Fibroblast of pulmonary artery (primary cell): ENCODE measurements around the gene FOS.

Experiments
- DNase-seq: peaks from one replicate; pipeline ENCODE4 v3.0.0-alpha.2; 2010; ENCODE audit warnings: low read depth
- H3K4me3 ChIP-seq: replicated peaks from 2 replicates; pipeline ENCODE4 v1.5.1; 2011; ENCODE audit warnings: low read depth, mild to moderate bottlenecking, control low read depth, low read length, moderate library complexity
- CTCF ChIP-seq: IDR thresholded peaks from 2 replicates; pipeline ENCODE4 v1.5.1; 2011; ENCODE audit warnings: mild to moderate bottlenecking, control low read depth, low read length, inconsistent platforms; ENCODE audit errors: missing control alignments

FOS gene

GRCh38 chr14:75250800-75251199 lies 27.8 kb upstream of the FOS start:
- H3K4me3 ChIP-seq: no peak overlapping the region
- TF ChIP-seq CTCF: no peak
- no peak for DNase-seq

DNA sequence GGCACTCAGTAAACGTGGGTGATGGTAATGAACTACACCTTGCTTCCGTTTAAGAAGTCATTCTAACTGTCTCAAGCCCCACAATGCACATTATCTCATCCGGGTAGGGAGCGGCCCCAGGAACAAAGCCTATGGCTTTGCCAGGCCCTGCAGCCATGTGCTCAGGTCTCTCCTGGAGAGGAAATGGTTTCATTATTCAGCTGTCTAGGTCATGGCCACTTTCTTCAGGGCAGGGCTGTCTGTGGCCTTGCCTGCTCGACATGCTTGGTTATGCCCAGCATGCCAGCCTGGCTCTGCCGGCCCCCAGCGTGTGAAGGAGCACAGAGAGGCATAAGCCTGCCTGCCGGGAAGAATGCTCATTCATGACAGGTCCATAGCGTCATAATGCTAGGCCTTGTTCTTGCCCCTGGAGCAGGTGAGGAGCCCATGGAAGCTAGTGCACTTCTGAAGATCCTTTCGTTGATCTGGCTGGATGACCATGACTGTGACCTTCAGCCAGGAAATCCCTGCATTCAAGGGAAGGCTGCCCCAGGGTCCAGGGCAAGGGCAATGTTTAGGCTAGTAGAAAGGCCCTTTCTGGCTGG lies 26.3 kb upstream of the FOS start:
- TF ChIP-seq CTCF: no peak
- no peak for DNase-seq
- no peak overlapping the region for H3K4me3 ChIP-seq

GRCh38 chr14:75254381-75254822 lies 24.2 kb upstream of the FOS start:
- TF ChIP-seq CTCF: no peak

GRCh38 chr14:75254901-75255584 lies 23.6 kb upstream of the FOS start:
- TF ChIP-seq CTCF: no peak
- no peak overlapping the region for H3K4me3 ChIP-seq
- no peak for DNase-seq

More at GRCh38 chr14:75254381-75254822, 24.2 kb upstream of the FOS start:
- DNase-seq: no peak
- H3K4me3 ChIP-seq: no peak overlapping the region

DNA sequence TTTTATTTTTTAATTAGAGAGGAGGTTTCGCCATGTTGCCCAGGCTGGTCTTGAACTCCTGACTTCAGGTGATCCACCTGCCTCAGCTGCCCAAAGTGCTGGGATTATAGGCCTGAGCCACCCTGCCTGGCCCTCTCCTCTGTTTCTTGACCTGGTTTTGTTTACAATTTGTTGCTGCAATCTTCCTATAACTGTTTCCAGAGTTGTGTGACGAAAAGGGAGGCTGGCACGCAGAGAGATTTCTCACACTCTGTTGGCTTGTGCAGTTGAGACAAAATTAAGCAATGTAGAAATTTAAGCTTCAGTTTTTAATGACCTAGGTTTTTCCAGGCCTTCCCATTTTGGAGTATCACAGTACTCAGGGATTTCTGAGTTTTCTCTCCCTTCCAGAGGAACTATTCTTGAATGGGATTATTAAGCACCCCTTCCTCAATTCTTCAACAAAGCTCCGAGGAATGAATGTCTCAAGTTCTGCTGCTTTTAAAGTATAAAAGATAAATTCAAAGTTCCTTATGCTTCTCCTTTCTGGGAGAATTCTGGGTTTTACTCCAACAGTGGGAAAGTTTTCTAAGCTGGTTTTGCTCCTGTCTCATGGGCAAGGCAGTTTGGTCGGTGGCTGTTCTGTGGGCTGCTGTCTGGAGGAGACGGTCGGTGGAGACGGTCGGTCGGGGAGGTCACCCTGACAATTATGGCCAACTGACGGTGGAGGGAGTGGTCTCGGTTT lies 20.4 kb upstream of the FOS start:
- no peak for TF ChIP-seq CTCF
- DNase-seq: peak; percentile 82
- H3K4me3 ChIP-seq: peak overlapping the region; percentile 26

DNA sequence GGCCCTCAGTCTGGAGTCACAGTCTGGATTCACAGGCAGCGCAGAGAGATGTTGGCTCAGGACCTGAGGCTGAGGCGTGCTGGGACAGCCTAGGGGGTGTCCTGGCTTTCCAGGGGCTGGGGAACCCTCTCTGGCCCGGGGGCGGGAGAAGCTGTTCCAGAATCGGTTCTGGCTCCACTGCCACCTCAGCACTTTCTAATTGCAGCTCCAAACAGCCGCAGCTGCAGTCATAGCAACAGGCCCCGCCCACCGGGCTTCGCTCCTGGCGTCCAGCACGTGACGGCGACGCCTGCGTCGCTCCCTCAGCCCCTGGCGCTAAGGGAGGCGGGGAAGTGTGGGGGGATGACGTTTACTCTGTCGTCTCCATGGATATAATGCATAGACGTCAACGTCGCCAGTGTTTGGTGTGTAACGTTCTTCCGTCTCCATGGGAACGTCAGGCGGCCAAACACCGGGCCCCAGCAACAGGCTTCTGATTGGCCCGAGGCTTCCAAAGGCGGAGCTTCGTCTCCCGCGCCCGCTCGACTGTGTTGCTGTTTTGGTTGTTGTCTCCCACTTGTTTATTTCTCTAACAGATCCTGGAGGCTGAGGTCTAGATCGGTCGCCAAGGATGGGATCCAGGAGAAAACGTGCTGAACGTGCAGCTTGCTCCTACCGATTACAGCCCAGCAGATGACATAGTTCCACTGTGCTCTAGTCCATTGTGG lies 19.7 kb upstream of the FOS start:
- no peak for TF ChIP-seq CTCF
- peak; percentile 100 for DNase-seq
- H3K4me3 ChIP-seq: peak overlapping the region; percentile 46
